Stomach (tissue), 9 donors: ENCODE measurements around the gene PTCSC3. TPM values are rescaled to one million over a fixed set of nuclear protein-coding genes. Genes with fewer than 3 reads are reported as not detected.

ENCODE experiments used
- DNase-seq, 2 donors: peaks; one replicate each; pipeline versions ENCODE4 v3.0.0 to v3.0.0-alpha.2; 2013 to 2019
- H3K27ac ChIP-seq, 5 donors: fragments of 200-600 bp in 4 of 5; sonication (generic) in 4 of 5; one replicate each; pipeline ENCODE4 v1.5.1; 2013 to 2019; ENCODE audit warnings: mild to moderate bottlenecking in 1 of 5, moderate library complexity in 1 of 5
- H3K27me3 ChIP-seq, 3 donors: fragments of 200-600 bp; sonication (generic); one replicate each; pipeline ENCODE4 v1.5.1; 2017 to 2019; ENCODE audit warnings: mixed run types in 1 of 3
- H3K36me3 ChIP-seq, 4 donors: fragments of 200-600 bp; sonication (generic); 1 replicate in 3 of 4; 2 replicates in 1 of 4; pipeline ENCODE4 v1.5.1; 2016 to 2019
- H3K4me1 ChIP-seq, 4 donors: fragments of 200-600 bp; sonication (generic); one replicate each; pipeline ENCODE4 v1.5.1; 2016 to 2019
- H3K4me3 ChIP-seq, 4 donors: fragments of 200-600 bp; sonication (generic) in 3 of 4; one replicate each; pipeline ENCODE4 v1.5.1; 2016 to 2019; ENCODE audit warnings: mild to moderate bottlenecking in 1 of 4
- H3K9me3 ChIP-seq, 4 donors: fragments of 200-600 bp; sonication (generic); one replicate each; pipeline ENCODE4 v1.5.1; 2016 to 2019
- CTCF ChIP-seq, 7 experiments: fragments of 450-650 bp in 4 of 7; fragments of 200-600 bp in 3 of 7; sonication (generic) in 3 of 7; IDR thresholded peaks; one replicate each; pipeline ENCODE4 v1.5.1; 2016 to 2019; ENCODE audit warnings: antibody characterized with exemption in 7 of 7, control low read depth in 2 of 7, mild to moderate bottlenecking in 1 of 7
- EP300 ChIP-seq: sonication (generic); formaldehyde crosslinking; IDR thresholded peaks from one replicate; pipeline ENCODE4 v1.6.1; 2017; ENCODE audit warnings: antibody characterized with exemption
- POLR2A ChIP-seq, 4 donors: fragments of 450-650 bp; IDR thresholded peaks; one replicate each; pipeline ENCODE4 v1.6.1; 2016; ENCODE audit warnings: antibody characterized with exemption in 4 of 4, control low read depth in 2 of 4, mild to moderate bottlenecking in 1 of 4, moderate library complexity in 1 of 4
- POLR2AphosphoS5 ChIP-seq, 3 donors: sonication (generic); formaldehyde crosslinking; IDR thresholded peaks; one replicate each; pipeline ENCODE4 v1.6.1; 2016; ENCODE audit warnings: antibody characterized with exemption in 3 of 3
- WGBS, 5 donors: extraction: QIAGEN DNeasy Blood & Tissue Kit in 3 of 5; methylation state at CpG; one replicate each; pipeline versions ENCODE4 v1.1.5 to v1.1.7; 2013 to 2018; 5-methylcytosine and 5-hydroxymethylcytosine counted together
- intact Hi-C: fragments of 100-400 bp; cut with DNase I; formaldehyde crosslinking; loops from one replicate; pipeline ENCODE4 v1.15.1; 2023; ENCODE audit warnings: low total_unique reads
- polyA plus RNA-seq, 3 donors: library from polyadenylated mRNA; stranded (reverse); fragments of 200-250 nt; gene quantifications; one replicate each; pipeline ENCODE4 v1.2.3, GENCODE V29; 2013
- total RNA-seq, 5 donors: library from RNA; depleted of rRNA; stranded (reverse); fragments of >200 nt; gene quantifications; one replicate each; pipeline versions ENCODE4 v1.1.0 to v1.2.3, GENCODE V29; 2014 to 2016
- donor health status: healthy with polysubstance abuse.
- donor health status: Bipolar disorder and iron deficiency.
- donor health status: healthy.

PTCSC3 gene
- total and polyA plus RNA-seq, 8 donors, result 0.65 TPM; not detected in 7

- intact Hi-C loops, result no loop called here
Observed at GRCh38 chr14:36204461-36205073, 28.0 kb upstream of the PTCSC3 start.

GRCh38 chr14:36198378-36198777 lies 21.9 kb upstream of the PTCSC3 start:
- Histone ChIP-seq H3K27ac (no peak overlapping the region), H3K27me3 (no peaks in the 10 kb centered on the region), H3K36me3 (no peaks in the 10 kb centered on the region), H3K4me1 (no peaks in the 10 kb centered on the region), H3K4me3 (no peak overlapping the region), H3K9me3 (peaks cover 0 to 7% (median 2%) of the 10 kb centered on the region in 4 donors)
- 18 to 50% (median 36%) methylated on average over 1 of the region's 1 CpG; no CpG with 5 or more reads in 2 of the 5 donors for WGBS, 5 donors
- TF ChIP-seq POLR2AphosphoS5 (IDR thresholded peaks at IDR 0.05), result no peak
- no peak for TF ChIP-seq POLR2A (IDR thresholded peaks at IDR 0.05)
- DNase-seq, result no peak
- intact Hi-C loops, result no loop called here

More at GRCh38 chr14:36204461-36205073, 28.0 kb upstream of the PTCSC3 start:
- Histone ChIP-seq H3K9me3 (peaks cover 0 to 7% (median 4%) of the 10 kb centered on the region in 4 donors), H3K4me1 (peaks cover 0 to 8% (median 3%) of the 10 kb centered on the region in 4 donors), H3K27ac (no peak overlapping the region), H3K36me3 (no peaks in the 10 kb centered on the region), H3K27me3 (no peaks in the 10 kb centered on the region), H3K4me3 (no peak overlapping the region)
- 84 to 93% (median 87%) methylated on average over 4 of the region's 4 CpGs for WGBS, 5 donors
- TF ChIP-seq POLR2AphosphoS5 (IDR thresholded peaks at IDR 0.05), result no peak
- no peak for DNase-seq

- no peaks in the 10 kb centered on the region for H3K36me3 ChIP-seq
- 78 to 89% (median 84%) methylated on average over 4 of the region's 4 CpGs for WGBS, 5 donors
- no peaks in the 10 kb centered on the region for H3K4me1 ChIP-seq
- no peaks in the 10 kb centered on the region for H3K9me3 ChIP-seq
- H3K4me3 ChIP-seq, result no peak overlapping the region
- intact Hi-C loops, result no loop called here
- TF ChIP-seq CTCF (IDR thresholded peaks at IDR 0.05), result no peak
- TF ChIP-seq POLR2AphosphoS5 (IDR thresholded peaks at IDR 0.05), result no peak
- TF ChIP-seq POLR2A (IDR thresholded peaks at IDR 0.05), result no peak
- no peak for TF ChIP-seq EP300
- no peak for DNase-seq
- H3K27me3 ChIP-seq, result no peaks in the 10 kb centered on the region
- no peak overlapping the region for H3K27ac ChIP-seq
Observed at GRCh38 chr14:36194663-36195062, 18.1 kb upstream of the PTCSC3 start.

- no peak overlapping the region for H3K4me3 ChIP-seq
- no peaks in the 10 kb centered on the region for H3K27me3 ChIP-seq
- no peak for DNase-seq
- intact Hi-C loops, result no loop called here
- no peaks in the 10 kb centered on the region for H3K4me1 ChIP-seq
- H3K36me3 ChIP-seq, result no peaks in the 10 kb centered on the region
- TF ChIP-seq EP300 (no peak), POLR2AphosphoS5 (IDR thresholded peaks at IDR 0.05) (no peak), CTCF (IDR thresholded peaks at IDR 0.05) (no peak), POLR2A (IDR thresholded peaks at IDR 0.05) (no peak)
- no peaks in the 10 kb centered on the region for H3K9me3 ChIP-seq
- 74 to 88% (median 85%) methylated on average over 3 of the region's 3 CpGs for WGBS, 5 donors
- no peak overlapping the region for H3K27ac ChIP-seq
Observed at GRCh38 chr14:36192530-36192929, 16.0 kb upstream of the PTCSC3 start.

GRCh38 chr14:36183402-36183801 lies 6.9 kb upstream of the PTCSC3 start:
- intact Hi-C loops, result no loop called here
- Histone ChIP-seq H3K9me3 (no peaks in the 10 kb centered on the region), H3K27me3 (no peaks in the 10 kb centered on the region), H3K4me3 (no peak overlapping the region), H3K4me1 (no peaks in the 10 kb centered on the region), H3K27ac (no peak overlapping the region), H3K36me3 (no peaks in the 10 kb centered on the region)
- WGBS, 5 donors, result 72 to 91% (median 79%) methylated on average over 3 of the region's 3 CpGs
- TF ChIP-seq EP300 (no peak), POLR2AphosphoS5 (IDR thresholded peaks at IDR 0.05) (no peak), POLR2A (IDR thresholded peaks at IDR 0.05) (no peak), CTCF (IDR thresholded peaks at IDR 0.05) (no peak)
- no peak for DNase-seq
